Mucosa of descending colon (tissue), 3 donors: Measurements from ENCODE around the gene PPARD. TPM values are rescaled to one million over a fixed set of nuclear protein-coding genes. Genes with fewer than 3 reads are reported as not detected.

ENCODE experiments used
- ATAC-seq: fragments of 200-7000 bp; cut with Tn5 transposase; one replicate; pipeline ENCODE4 v1.9.1; 2020; ENCODE audit warnings: mild to moderate bottlenecking, moderate library complexity
- DNase-seq, 3 donors: peaks; one replicate each; pipeline ENCODE4 v3.0.0-alpha.2; 2020
- H3K36me3 ChIP-seq: fragments of 200-600 bp; one replicate; pipeline ENCODE4 v1.8.0; 2021; ENCODE audit warnings: low read depth, mild to moderate bottlenecking
- H3K4me1 ChIP-seq: fragments of 200-600 bp; one replicate; pipeline ENCODE4 v1.8.0; 2021; ENCODE audit warnings: low read depth, mild to moderate bottlenecking
- H3K4me3 ChIP-seq: fragments of 200-600 bp; one replicate; pipeline ENCODE4 v1.8.0; 2021; ENCODE audit warnings: mild to moderate bottlenecking
- H3K9me3 ChIP-seq: fragments of 200-600 bp; one replicate; pipeline ENCODE4 v1.8.0; 2021; ENCODE audit warnings: mild to moderate bottlenecking
- CTCF ChIP-seq: fragments of 200-600 bp; IDR thresholded peaks from one replicate; pipeline ENCODE4 v1.8.0; 2022; ENCODE audit warnings: antibody characterized with exemption, mild to moderate bottlenecking
- intact Hi-C, 2 donors: fragments of 100-400 bp; cut with DNase I in 1 of 2; cut with micrococcal nuclease in 1 of 2; formaldehyde crosslinking; loops; one replicate each; pipeline versions ENCODE4 v1.11.0 to v1.11.1; 2022; cut with DNase I, micrococcal nuclease
- total RNA-seq, 3 donors: library from RNA; stranded (reverse); fragmentation: NEBNext Ultra II Directional in 2 of 3; extraction: Animal tissue kit (Norgen Biotek cat#: 25700) in 2 of 3; gene quantifications; one replicate each; pipeline versions ENCODE4 v1.2.1 to v1.2.4, GENCODE V29; 2021 to 2023
- donor health status: DM: no; HTN: no; CAD: no; lungs with moderate emphysema.
- donor health status: DM: no; HTN: no; CAD: no.
- donor health status: DM: no; HTN: yes; CAD: no.

The PPARD gene
- total RNA-seq, 3 donors from 2014 or later, result 44.4 to 66.7 (median 65.6) TPM

GRCh38 chr6:35372633-35373032 lies 30.3 kb downstream of the PPARD start:
- no peak for TF ChIP-seq CTCF
- H3K9me3 ChIP-seq, result no peaks in the 10 kb centered on the region
- intact Hi-C loops, result no loop called here
- no peak for ATAC-seq
- no peak overlapping the region for H3K4me3 ChIP-seq
- no peak for DNase-seq
- peaks cover 24% of the 10 kb centered on the region for H3K4me1 ChIP-seq
- no peaks in the 10 kb centered on the region for H3K36me3 ChIP-seq

- TF ChIP-seq CTCF, result no peak
- ATAC-seq, result no peak
- Histone ChIP-seq H3K4me1 (no peaks in the 10 kb centered on the region), H3K4me3 (no peak overlapping the region), H3K9me3 (no peaks in the 10 kb centered on the region), H3K36me3 (no peaks in the 10 kb centered on the region)
- intact Hi-C loops, result no loop called here
- no peak for DNase-seq
Observed at GRCh38 chr6:35376281-35376680, 33.9 kb downstream of the PPARD start.

GRCh38 chr6:35377002-35377401 lies 34.6 kb downstream of the PPARD start:
- no peaks in the 10 kb centered on the region for H3K4me1 ChIP-seq
- TF ChIP-seq CTCF, result no peak
- DNase-seq (no peak), ATAC-seq (no peak)
- no peaks in the 10 kb centered on the region for H3K9me3 ChIP-seq
- intact Hi-C loops, result no loop called here
- no peaks in the 10 kb centered on the region for H3K36me3 ChIP-seq
- H3K4me3 ChIP-seq, result no peak overlapping the region

- H3K4me3 ChIP-seq, result no peak overlapping the region
- DNase-seq, result no peak
- ATAC-seq, result no peak
- no peak for TF ChIP-seq CTCF
- H3K9me3 ChIP-seq, result peaks cover 3% of the 10 kb centered on the region
- intact Hi-C loops, result no loop called here
- H3K4me1 ChIP-seq, result no peaks in the 10 kb centered on the region
- no peaks in the 10 kb centered on the region for H3K36me3 ChIP-seq
Observed at GRCh38 chr6:35378261-35378660, 35.9 kb downstream of the PPARD start.

GRCh38 chr6:35381132-35381531 lies 38.8 kb downstream of the PPARD start:
- Histone ChIP-seq H3K36me3 (no peaks in the 10 kb centered on the region), H3K4me1 (no peaks in the 10 kb centered on the region), H3K9me3 (peaks cover 3% of the 10 kb centered on the region), H3K4me3 (no peak overlapping the region)
- intact Hi-C loops, result no loop called here
- ATAC-seq (no peak), DNase-seq (no peak)
- no peak for TF ChIP-seq CTCF

- no peak for ATAC-seq
- H3K4me1 ChIP-seq, result no peaks in the 10 kb centered on the region
- H3K36me3 ChIP-seq, result no peaks in the 10 kb centered on the region
- intact Hi-C loops, result no loop called here
- peaks cover 3% of the 10 kb centered on the region for H3K9me3 ChIP-seq
- DNase-seq, result no peak
- TF ChIP-seq CTCF, result no peak
- no peak overlapping the region for H3K4me3 ChIP-seq
Observed at GRCh38 chr6:35382015-35382414, 39.7 kb downstream of the PPARD start.
